OCI-LY3 (cell line): ENCODE data around the gene HBG1.
A peak's percentile ranks its signal among the peaks of the same experiment; 100 is the strongest.

Experiments used
- H2AFZ ChIP-seq: fragments of 200-600, 300-600 bp; shearing (Covaris generic); 2 replicates; pipeline ENCODE4 v1.6.0; 2014; ENCODE audit warnings: antibody characterized with exemption, low read depth, low read length
- H3K27ac ChIP-seq: fragments of 200-600, 300-600 bp; sonication (generic); 2 replicates; pipeline ENCODE4 v1.5.1; 2014; ENCODE audit warnings: mild to moderate bottlenecking, low read length, moderate library complexity, mixed read lengths
- H3K27me3 ChIP-seq: fragments of 200-600, 300-600 bp; sonication (generic); 2 replicates; pipeline ENCODE4 v1.6.1; 2014; ENCODE audit warnings: low read depth, low read length, mixed read lengths
- H3K36me3 ChIP-seq: fragments of 200-600, 300-600 bp; sonication (generic); replicated peaks from 2 replicates; pipeline ENCODE3; 2014; ENCODE audit warnings: low read depth, low read length, mixed read lengths
- H3K4me1 ChIP-seq: fragments of 300-600, 200-600 bp; sonication (generic); 2 replicates; pipeline ENCODE4 v1.6.1; 2014; ENCODE audit warnings: low read length, mixed read lengths
- H3K4me2 ChIP-seq: fragments of 200-600, 300-600 bp; sonication (generic); 2 replicates; pipeline ENCODE4 v1.6.1; 2014; ENCODE audit warnings: low read length, mixed read lengths
- H3K4me3 ChIP-seq: fragments of 300-600, 200-600 bp; sonication (generic); 2 replicates; pipeline ENCODE4 v1.5.1; 2014; ENCODE audit warnings: antibody characterized with exemption, mild to moderate bottlenecking, low read length, moderate library complexity
- H3K79me2 ChIP-seq: fragments of 300-600, 200-600 bp; shearing (Covaris generic); 2 replicates; pipeline ENCODE4 v1.6.1; 2014; ENCODE audit warnings: mild to moderate bottlenecking, low read length, mixed read lengths
- H3K9ac ChIP-seq: fragments of 300-600, 200-600 bp; shearing (Covaris generic); 2 replicates; pipeline ENCODE4 v1.6.0; 2014; ENCODE audit warnings: mild to moderate bottlenecking, low read length, moderate library complexity
- H3K9me3 ChIP-seq: fragments of 200-600, 300-600 bp; shearing (Covaris generic); 2 replicates; pipeline ENCODE4 v1.6.1; 2014; ENCODE audit warnings: low read length, mixed read lengths; ENCODE audit not compliant: insufficient read depth
- H4K20me1 ChIP-seq: fragments of 200-600, 300-600 bp; sonication (generic); 2 replicates; pipeline ENCODE4 v1.6.1; 2016; ENCODE audit warnings: low read length, mixed read lengths; ENCODE audit not compliant: insufficient read depth
- EZH2phosphoT487 ChIP-seq: fragments of 200-600 bp; shearing (Covaris generic); IDR thresholded peaks from 2 replicates; pipeline ENCODE4 v1.6.1; 2018; ENCODE audit warnings: antibody characterized with exemption, mixed run types, low read depth
- TF ChIP-seq, protein P1 (sequence below): fragments of 200-600, 300-600 bp; sonication (generic); IDR thresholded peaks from 2 replicates; pipeline ENCODE4 v1.5.1; 2014; ENCODE audit warnings: antibody characterized with exemption, low read length, low read depth

Gene HBG1

DNA sequence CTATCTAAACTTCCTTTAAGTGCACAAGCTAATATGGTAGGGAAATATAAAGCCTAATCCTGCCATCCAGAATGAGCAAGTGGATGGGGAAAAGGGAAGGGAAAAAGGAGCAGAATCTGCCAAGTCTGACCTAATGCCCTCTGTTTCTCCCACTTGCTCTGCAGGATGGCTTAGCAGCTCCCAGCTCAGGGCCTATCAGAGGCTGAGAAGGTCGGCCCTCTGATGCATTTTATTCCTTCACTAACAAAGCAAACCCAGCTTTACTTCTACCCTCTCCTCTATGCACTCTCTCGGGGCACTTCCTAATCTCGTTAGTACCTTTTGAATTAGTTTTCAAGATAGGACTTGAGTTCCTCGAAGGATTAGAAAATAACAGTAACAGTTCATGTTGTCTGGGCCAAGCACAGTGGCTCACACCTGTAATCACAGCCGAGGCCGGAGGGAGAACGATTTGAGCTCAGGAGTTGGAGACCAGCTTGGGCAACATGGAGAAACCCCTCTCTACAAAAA lies 39.2 kb downstream of the HBG1 start:
- Histone ChIP-seq H3K9me3 (no peaks in the 10 kb centered on the region), H3K4me1 (no peaks in the 10 kb centered on the region), H4K20me1 (no peaks in the 10 kb centered on the region), H3K79me2 (no peaks in the 10 kb centered on the region), H3K4me2 (no peak overlapping the region), H2AFZ (no peak overlapping the region), H3K9ac (no peak overlapping the region), H3K27ac (no peak overlapping the region), H3K4me3 (no peak overlapping the region), H3K27me3 (no peaks in the 10 kb centered on the region), H3K36me3 (no peaks in the 10 kb centered on the region)
- TF ChIP-seq, protein P1, sequence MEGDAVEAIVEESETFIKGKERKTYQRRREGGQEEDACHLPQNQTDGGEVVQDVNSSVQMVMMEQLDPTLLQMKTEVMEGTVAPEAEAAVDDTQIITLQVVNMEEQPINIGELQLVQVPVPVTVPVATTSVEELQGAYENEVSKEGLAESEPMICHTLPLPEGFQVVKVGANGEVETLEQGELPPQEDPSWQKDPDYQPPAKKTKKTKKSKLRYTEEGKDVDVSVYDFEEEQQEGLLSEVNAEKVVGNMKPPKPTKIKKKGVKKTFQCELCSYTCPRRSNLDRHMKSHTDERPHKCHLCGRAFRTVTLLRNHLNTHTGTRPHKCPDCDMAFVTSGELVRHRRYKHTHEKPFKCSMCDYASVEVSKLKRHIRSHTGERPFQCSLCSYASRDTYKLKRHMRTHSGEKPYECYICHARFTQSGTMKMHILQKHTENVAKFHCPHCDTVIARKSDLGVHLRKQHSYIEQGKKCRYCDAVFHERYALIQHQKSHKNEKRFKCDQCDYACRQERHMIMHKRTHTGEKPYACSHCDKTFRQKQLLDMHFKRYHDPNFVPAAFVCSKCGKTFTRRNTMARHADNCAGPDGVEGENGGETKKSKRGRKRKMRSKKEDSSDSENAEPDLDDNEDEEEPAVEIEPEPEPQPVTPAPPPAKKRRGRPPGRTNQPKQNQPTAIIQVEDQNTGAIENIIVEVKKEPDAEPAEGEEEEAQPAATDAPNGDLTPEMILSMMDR: no peak
- no peak for TF ChIP-seq EZH2phosphoT487

DNA sequence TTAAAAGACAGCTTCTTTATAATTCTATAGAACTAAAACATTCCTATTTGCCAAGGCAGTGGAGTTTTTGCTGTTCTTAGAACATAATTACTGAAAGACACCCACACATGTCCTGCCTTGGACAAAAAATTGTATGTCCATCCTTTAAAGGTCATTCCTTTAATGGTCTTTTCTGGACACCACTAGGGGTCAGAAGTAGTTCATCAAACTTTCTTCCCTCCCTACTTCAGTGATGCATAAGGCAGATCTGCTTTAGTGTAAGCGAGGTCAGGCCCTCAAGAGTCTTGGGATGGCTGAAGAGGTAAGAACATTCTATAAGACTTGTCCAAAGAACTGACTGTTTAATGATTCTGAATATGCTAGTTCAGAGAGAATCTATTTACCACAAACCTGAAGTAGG lies 44.9 kb downstream of the HBG1 start:
- Histone ChIP-seq H4K20me1 (no peaks in the 10 kb centered on the region), H3K27ac (no peak overlapping the region), H2AFZ (no peak overlapping the region), H3K79me2 (no peaks in the 10 kb centered on the region), H3K27me3 (0 out of 2 replicates have a peak, but pooled peaks cover 9% of the 10 kb centered on the region), H3K36me3 (no peaks in the 10 kb centered on the region), H3K9ac (no peak overlapping the region), H3K4me2 (no peak overlapping the region), H3K9me3 (no peaks in the 10 kb centered on the region), H3K4me3 (no peak overlapping the region), H3K4me1 (no peaks in the 10 kb centered on the region)
- TF ChIP-seq, protein P1: peak; percentile 67
- TF ChIP-seq EZH2phosphoT487: no peak

DNA sequence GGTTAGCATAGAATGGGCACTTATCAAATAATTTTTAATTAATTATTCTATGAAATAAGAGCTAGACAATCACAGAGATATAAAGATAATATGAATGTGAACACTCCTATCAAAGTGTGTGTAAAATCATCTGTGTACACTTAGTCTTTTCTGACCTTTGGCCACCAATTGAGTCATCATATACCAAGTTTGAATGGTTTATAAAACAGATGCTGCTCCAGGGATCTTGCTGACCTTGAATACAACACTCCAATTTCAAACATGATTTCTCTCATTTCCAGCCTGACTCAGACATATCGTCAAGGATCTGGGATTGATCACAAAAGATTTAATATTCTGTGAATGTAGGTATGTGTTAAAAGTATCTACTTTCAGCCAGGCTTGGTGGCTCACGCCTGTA lies 46.3 kb downstream of the HBG1 start:
- no peaks in the 10 kb centered on the region for H3K4me1 ChIP-seq
- H3K4me3 ChIP-seq: no peak overlapping the region
- no peaks in the 10 kb centered on the region for H3K36me3 ChIP-seq
- H3K9ac ChIP-seq: no peak overlapping the region
- TF ChIP-seq, protein P1: no peak
- TF ChIP-seq EZH2phosphoT487: no peak
- H3K27me3 ChIP-seq: 0 out of 2 replicates have a peak, but pooled peaks cover 9% of the 10 kb centered on the region
- no peak overlapping the region for H2AFZ ChIP-seq
- H3K9me3 ChIP-seq: no peaks in the 10 kb centered on the region
- H4K20me1 ChIP-seq: no peaks in the 10 kb centered on the region
- H3K27ac ChIP-seq: no peak overlapping the region
- H3K4me2 ChIP-seq: no peak overlapping the region
- H3K79me2 ChIP-seq: no peaks in the 10 kb centered on the region

DNA sequence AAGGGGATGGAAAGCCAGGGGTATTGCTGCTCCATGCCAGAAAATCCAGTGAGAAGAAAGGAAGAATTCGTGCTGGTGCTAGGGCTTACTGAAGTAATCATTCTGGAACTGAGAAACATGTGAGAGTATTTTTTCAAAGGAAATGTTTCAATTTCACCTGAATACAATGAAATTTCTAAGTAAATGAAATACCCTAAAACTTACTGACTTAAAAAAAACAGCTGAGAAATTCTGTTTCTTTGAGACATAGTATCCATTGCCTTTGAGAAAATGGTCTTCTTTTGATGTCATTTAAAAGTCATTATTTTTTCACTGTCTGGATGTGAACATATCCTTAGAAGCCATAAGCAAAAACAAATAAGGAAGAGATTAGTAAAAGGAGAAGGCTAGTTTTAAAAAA lies 49.1 kb downstream of the HBG1 start, which contains the start of gene OR51V1:
TSS of gene OR51V1 (minus strand) at position 101 of the 400 bp plus-strand sequence. CDS start at position 101, 0 bp downstream.
- Histone ChIP-seq H3K27ac (no peak within 1 kb of the TSS), H3K4me3 (no peak within 1 kb of the TSS), H3K9me3 (no peaks in the 10 kb centered on the region), H3K36me3 (no peaks in the 10 kb centered on the region), H3K79me2 (no peaks in the 10 kb centered on the region), H3K4me2 (no peak within 1 kb of the TSS), H2AFZ (no peak within 1 kb of the TSS), H3K27me3 (0 out of 2 replicates have a peak, but pooled peaks cover 9% of the 10 kb centered on the region), H3K4me1 (no peaks in the 10 kb centered on the region), H4K20me1 (no peaks in the 10 kb centered on the region), H3K9ac (no peak within 1 kb of the TSS)
- no peak for TF ChIP-seq EZH2phosphoT487
- TF ChIP-seq, protein P1: no peak
